ENCODE results near the gene NFIC. TPM values are rescaled to one million over a fixed set of nuclear protein-coding genes. Genes with fewer than 3 reads are reported as not detected.

NFIC gene
- total RNA-seq, 2 experiments from 2014 or later, result 1.5 to 1.7 TPM

DNA sequence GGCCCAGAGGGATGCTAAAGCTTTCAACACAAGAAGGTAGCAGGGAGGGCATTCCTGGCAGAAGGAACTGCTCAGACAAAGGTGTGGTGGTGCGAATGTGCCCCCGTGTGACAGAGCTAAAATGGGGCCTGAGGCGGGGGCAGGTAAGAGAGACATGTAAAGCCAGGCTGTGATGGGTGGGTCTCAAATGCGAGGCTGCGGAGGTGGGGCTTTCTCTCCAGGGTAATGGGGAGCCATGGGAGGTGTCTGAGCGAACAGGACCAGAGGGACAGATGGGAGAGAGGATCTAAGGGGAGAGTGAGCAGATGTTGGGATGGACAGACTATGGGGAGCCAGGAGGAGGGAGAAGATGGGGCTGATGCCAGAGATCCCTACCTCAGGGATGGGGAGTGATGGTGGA is 44.7 kb upstream of the NFIC start:
- H3K36me3 ChIP-seq (ENCODE audit: insufficient read depth, low read length), result no peaks in the 10 kb centered on the region
- no peaks in the 10 kb centered on the region for H3K79me2 ChIP-seq (ENCODE audit: insufficient read depth, low read depth, low read length)
- no peaks in the 10 kb centered on the region for H3K9me3 ChIP-seq (ENCODE audit: low read length)
- no peaks in the 10 kb centered on the region for H3K4me1 ChIP-seq (ENCODE audit: insufficient read depth, low read length, poor library complexity, severe bottlenecking)
- BruUV-seq (replicated peaks), result no TSS peak
- no peak overlapping the region for H3K4me3 ChIP-seq (ENCODE audit: low read depth, low read length, poor library complexity, severe bottlenecking)
- no peak overlapping the region for H3K4me2 ChIP-seq (ENCODE audit: low read length)
- ChIA-PET POLR2A (no interaction called here), CTCF (ENCODE audit: unreplicated experiment) (no interaction called here)
- H3K27ac ChIP-seq (ENCODE audit: low read depth, low read length, poor library complexity, severe bottlenecking), result no peak overlapping the region
- intact Hi-C loops (cut with micrococcal nuclease; ENCODE audit: unreplicated experiment), result no loop called here
- H4K20me1 ChIP-seq (ENCODE audit: insufficient read depth, low read length), result no peaks in the 10 kb centered on the region
- no peak overlapping the region for H2AFZ ChIP-seq (ENCODE audit: low read length)
- H3K9me2 ChIP-seq (ENCODE audit: insufficient read depth, low read length), result no peaks in the 10 kb centered on the region
- DNase-seq (ENCODE audit: low spot score), result no peak
- TF ChIP-seq, protein P1, sequence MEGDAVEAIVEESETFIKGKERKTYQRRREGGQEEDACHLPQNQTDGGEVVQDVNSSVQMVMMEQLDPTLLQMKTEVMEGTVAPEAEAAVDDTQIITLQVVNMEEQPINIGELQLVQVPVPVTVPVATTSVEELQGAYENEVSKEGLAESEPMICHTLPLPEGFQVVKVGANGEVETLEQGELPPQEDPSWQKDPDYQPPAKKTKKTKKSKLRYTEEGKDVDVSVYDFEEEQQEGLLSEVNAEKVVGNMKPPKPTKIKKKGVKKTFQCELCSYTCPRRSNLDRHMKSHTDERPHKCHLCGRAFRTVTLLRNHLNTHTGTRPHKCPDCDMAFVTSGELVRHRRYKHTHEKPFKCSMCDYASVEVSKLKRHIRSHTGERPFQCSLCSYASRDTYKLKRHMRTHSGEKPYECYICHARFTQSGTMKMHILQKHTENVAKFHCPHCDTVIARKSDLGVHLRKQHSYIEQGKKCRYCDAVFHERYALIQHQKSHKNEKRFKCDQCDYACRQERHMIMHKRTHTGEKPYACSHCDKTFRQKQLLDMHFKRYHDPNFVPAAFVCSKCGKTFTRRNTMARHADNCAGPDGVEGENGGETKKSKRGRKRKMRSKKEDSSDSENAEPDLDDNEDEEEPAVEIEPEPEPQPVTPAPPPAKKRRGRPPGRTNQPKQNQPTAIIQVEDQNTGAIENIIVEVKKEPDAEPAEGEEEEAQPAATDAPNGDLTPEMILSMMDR (conservative IDR thresholded peaks at IDR 0.05; ENCODE audit: low read length), result no peak
- TF ChIP-seq EZH2phosphoT487 (IDR thresholded peaks at IDR 0.05; ENCODE audit: borderline replicate concordance, low read depth, low read length), result no peak

DNA sequence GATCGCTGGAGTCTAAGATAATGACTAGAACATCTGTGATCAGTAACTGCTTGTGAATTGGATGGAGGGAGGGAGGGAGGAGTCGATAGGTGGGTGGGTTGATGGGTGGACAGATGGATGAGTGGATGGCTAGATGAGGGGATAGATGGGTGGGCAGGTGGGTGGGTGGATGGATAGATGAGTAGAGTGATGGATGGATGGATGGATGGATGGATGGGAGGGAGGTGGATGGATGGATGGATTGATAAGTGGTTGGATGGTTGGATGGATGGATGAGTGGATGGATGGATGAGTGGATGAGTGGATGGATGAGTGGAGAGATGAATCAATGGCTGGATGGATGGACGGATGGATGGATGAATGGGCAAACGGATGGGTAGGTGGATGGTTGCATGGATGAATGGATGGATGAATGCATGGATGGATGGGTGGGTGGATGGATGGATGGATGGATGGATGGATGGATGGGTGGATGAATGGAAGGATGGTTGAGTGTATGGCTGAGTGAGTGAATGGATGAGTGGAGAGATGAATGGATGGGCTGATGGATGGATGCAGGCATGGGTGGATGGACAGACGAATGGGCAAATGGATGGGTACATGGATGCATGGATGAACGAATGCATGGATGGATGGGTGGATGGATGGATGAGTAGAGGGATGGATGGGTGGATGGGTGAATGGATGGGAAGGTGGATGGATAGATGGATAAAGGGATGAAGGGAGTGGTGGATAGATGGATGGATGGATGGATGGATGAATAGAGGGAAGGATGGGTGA is 44.0 kb upstream of the NFIC start:
- TF ChIP-seq, protein P1 (conservative IDR thresholded peaks at IDR 0.05; ENCODE audit: low read length), result no peak
- no peak for TF ChIP-seq EZH2phosphoT487 (IDR thresholded peaks at IDR 0.05; ENCODE audit: borderline replicate concordance, low read depth, low read length)
- Histone ChIP-seq H2AFZ (ENCODE audit: low read length) (no peak overlapping the region), H3K79me2 (ENCODE audit: insufficient read depth, low read depth, low read length) (no peaks in the 10 kb centered on the region), H3K27ac (ENCODE audit: low read depth, low read length, poor library complexity, severe bottlenecking) (no peak overlapping the region), H3K4me1 (ENCODE audit: insufficient read depth, low read length, poor library complexity, severe bottlenecking) (no peaks in the 10 kb centered on the region), H3K4me2 (ENCODE audit: low read length) (no peak overlapping the region), H3K9me3 (ENCODE audit: low read length) (no peaks in the 10 kb centered on the region), H3K36me3 (ENCODE audit: insufficient read depth, low read length) (no peaks in the 10 kb centered on the region), H3K4me3 (ENCODE audit: low read depth, low read length, poor library complexity, severe bottlenecking) (no peak overlapping the region), H4K20me1 (ENCODE audit: insufficient read depth, low read length) (no peaks in the 10 kb centered on the region), H3K9me2 (ENCODE audit: insufficient read depth, low read length) (no peaks in the 10 kb centered on the region)
- CTCF ChIA-PET (ENCODE audit: unreplicated experiment), result no interaction called here
- intact Hi-C loops (cut with micrococcal nuclease; ENCODE audit: unreplicated experiment), result no loop called here
- POLR2A ChIA-PET, result no interaction called here
- BruUV-seq (replicated peaks), result no TSS peak
- DNase-seq (ENCODE audit: low spot score), result no peak

DNA sequence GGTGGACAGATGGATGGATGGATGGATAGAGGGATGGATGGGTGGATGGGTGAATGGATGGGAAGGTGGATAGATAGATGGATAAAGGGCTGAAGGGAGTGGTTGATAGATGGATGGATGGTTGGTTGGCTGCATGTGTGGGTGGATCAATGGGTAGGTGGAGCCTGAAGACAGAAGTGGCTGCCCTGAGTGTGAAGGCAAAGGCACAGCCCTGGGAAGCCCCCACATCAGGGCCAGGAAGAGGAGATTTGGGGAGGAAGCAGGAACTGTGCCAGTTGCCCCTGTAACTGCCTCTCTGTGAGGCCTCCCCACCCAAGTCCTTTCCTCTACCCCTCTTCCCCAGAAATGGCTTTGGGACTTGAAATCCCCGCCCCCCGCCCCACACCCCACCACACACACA is 43.4 kb upstream of the NFIC start:
- no peaks in the 10 kb centered on the region for H3K79me2 ChIP-seq (ENCODE audit: insufficient read depth, low read depth, low read length)
- intact Hi-C loops (cut with micrococcal nuclease; ENCODE audit: unreplicated experiment), result no loop called here
- no peak overlapping the region for H3K27ac ChIP-seq (ENCODE audit: low read depth, low read length, poor library complexity, severe bottlenecking)
- no peak for DNase-seq (ENCODE audit: low spot score)
- TF ChIP-seq, protein P1 (conservative IDR thresholded peaks at IDR 0.05; ENCODE audit: low read length), result no peak
- TF ChIP-seq EZH2phosphoT487 (IDR thresholded peaks at IDR 0.05; ENCODE audit: borderline replicate concordance, low read depth, low read length), result no peak
- H2AFZ ChIP-seq (ENCODE audit: low read length), result no peak overlapping the region
- BruUV-seq (replicated peaks), result no TSS peak
- CTCF ChIA-PET (ENCODE audit: unreplicated experiment), result no interaction called here
- H3K4me1 ChIP-seq (ENCODE audit: insufficient read depth, low read length, poor library complexity, severe bottlenecking), result no peaks in the 10 kb centered on the region
- POLR2A ChIA-PET, result no interaction called here
- H3K9me2 ChIP-seq (ENCODE audit: insufficient read depth, low read length), result no peaks in the 10 kb centered on the region
- H3K36me3 ChIP-seq (ENCODE audit: insufficient read depth, low read length), result no peaks in the 10 kb centered on the region
- H3K4me3 ChIP-seq (ENCODE audit: low read depth, low read length, poor library complexity, severe bottlenecking), result no peak overlapping the region
- no peak overlapping the region for H3K4me2 ChIP-seq (ENCODE audit: low read length)
- no peaks in the 10 kb centered on the region for H4K20me1 ChIP-seq (ENCODE audit: insufficient read depth, low read length)
- no peaks in the 10 kb centered on the region for H3K9me3 ChIP-seq (ENCODE audit: low read length)
